ENCODE measurements around the gene ARID1B.

ARID1B gene

DNA sequence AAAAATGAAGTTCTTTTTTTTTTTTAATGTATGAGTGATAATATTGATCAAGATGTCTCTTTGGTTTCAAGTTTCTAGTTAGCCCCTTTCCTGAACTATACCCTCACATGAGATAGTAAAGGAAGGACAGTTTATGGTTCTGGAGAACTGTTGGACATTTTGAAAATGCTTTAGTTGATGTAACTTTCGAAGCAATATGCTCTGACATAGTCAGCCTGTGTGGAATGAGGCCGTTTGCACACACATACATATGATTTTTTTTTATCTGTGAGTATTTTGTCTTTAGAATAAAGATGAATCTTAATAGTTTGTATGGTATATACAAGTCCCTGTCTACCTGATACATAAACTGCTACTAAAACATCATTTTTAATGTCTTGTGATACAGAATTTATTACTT lies 177.0 kb downstream of the ARID1B start:
- no peak overlapping the region for H3K4me3 ChIP-seq (ENCODE audit: low read depth, low read length)

DNA sequence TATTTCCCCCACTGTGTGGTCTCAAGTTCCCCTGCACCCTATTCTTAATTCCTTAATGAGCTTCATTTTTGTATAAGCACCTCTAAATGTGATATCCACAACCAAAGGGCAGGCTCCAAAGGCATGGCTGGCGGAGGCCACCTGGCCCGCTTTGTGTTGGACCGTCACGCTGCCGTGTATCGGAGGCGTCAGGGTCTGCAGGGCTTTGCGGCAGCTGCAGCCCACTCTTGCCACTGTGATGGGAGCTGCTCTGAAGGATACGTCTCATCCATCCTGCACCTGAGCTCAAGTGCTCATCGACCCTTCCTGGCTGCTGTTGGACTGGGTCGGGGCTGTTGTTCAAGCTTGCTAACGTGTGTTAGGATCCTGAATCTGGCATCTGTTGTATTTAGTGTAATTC lies 177.6 kb downstream of the ARID1B start:
- no peak overlapping the region for H3K4me3 ChIP-seq (ENCODE audit: low read depth, low read length)

DNA sequence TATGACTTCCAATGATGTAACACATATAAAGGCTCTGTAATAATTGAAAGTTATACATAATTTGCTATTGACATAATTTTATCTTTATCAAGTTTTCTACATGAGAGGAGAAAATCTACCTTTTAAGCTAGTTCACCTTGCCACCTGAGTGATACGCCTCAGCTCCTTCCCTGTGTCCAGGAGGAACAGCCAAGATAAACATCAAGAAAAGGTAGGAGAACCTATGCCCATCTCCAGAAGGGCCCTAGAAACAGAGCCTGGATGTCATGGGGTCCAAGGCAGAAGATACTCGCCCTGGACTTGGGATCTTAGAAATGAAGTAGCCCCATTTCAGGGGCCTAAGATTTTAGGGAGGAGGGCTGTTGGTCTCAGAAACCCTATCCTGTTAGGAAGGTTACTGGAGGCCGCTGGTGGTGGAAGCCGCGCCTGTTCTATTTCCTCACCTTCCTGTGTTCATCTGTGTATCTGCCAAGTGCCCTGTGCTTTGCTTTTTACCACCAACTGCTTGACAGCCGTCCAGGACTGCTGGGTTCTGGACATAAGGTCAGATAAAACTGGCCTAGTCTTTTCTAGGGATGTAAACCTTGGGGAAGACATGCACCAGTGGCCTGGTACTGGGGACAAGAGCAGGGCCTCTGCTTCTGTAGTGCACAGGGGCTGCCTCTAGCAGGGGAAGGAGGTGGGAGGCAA lies 178.5 kb downstream of the ARID1B start:
- H3K4me3 ChIP-seq (ENCODE audit: low read depth, low read length): no peak overlapping the region

DNA sequence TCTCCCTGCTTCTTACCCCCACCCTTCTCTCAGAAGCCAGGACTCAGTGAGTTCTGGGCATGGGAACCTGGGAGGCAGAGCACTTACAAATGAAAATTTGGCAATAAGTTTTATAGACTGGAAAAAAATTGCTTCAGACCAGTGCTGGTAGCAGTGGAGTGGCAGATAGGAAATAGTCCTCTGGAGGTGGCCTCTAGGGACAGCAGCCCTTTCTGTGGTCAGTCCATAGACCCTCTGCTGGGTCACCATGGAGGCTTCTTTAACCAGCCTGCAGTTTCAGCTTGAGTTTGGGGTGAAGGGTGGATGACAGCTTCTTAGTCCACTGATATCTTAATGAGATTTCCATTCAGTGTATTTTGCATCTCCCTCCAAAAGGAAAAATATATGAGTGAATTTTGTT lies 179.1 kb downstream of the ARID1B start:
- no peak overlapping the region for H3K4me3 ChIP-seq (ENCODE audit: low read depth, low read length)

DNA sequence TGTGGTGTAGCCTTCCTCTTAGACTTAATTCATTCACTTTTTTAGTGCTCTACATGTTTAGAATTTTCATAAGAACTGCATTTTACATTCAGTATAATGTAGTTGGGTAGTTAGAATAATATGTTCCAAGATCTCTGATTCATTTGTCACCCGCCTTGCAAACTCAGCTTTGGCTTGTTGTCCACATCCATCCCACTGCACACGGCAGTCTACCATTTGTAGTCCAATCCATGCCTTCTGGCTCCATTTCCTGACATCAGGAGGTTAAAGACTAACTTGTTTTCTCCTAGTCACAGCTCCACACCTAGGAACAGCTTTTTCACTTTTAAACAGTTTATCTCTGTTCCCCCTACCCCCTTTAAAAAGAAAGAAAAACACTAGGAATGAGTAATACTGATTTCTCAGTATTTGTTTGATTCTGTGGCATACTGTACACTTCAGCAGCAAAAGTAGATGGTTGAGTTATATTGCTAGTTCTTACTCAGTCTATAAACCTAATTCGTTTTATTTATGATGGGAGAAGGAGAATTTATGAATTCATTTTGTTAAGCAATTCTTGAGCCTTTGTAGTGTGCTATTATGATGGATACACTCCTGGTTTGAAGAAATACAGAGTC lies 180.9 kb downstream of the ARID1B start:
- no peak overlapping the region for H3K4me3 ChIP-seq (ENCODE audit: low read depth, low read length)

DNA sequence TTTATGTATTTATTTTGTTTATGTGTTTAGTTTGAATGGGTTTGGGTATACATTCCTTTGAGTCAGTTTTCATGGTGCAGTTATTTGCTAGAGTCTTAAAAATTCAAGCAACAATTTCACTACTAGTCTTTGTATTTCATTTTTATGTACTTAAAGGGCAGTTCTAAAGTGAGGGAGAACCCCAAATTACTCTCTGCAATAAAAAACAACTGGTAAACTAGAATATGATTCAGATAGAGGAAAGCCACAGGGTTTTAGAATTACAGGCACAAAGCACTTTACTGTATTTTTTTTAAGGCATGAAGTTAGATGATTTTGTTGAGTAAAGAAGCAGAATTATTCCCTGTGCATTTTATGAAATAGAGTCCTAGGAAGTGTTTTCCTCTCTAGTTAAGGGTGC lies 183.3 kb downstream of the ARID1B start:
- no peak overlapping the region for H3K4me3 ChIP-seq (ENCODE audit: low read depth, low read length)

DNA sequence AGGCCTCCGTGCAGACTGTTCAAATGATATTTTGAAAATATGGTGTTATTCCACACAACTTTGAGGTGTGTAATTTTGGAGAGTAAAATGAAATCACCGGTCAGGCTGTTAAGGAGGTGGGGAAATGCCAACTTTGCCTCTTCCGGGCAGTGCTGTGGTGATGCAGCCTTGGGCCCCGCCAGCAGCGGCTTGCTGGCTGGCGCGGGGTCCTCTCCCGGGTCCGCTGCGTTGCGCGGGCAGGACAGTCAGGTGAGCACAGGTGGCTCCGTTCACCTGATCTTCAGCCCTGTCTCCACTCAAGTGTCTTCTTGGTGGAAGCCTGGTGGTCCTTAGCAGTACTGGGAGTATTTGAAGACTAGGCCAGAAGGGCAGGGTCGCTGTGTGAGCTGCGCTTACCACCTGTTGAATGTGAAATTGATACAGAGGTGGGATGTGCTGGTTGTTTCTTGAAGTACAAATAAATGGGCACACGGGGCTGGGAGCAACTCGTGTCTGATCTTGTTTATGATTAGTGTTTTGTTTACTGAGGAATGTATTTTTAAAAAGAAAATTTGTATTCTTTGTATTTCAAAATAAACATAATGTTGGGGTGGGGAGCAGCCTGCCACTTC lies 184.2 kb downstream of the ARID1B start:
- H3K4me3 ChIP-seq (ENCODE audit: low read depth, low read length): no peak overlapping the region

DNA sequence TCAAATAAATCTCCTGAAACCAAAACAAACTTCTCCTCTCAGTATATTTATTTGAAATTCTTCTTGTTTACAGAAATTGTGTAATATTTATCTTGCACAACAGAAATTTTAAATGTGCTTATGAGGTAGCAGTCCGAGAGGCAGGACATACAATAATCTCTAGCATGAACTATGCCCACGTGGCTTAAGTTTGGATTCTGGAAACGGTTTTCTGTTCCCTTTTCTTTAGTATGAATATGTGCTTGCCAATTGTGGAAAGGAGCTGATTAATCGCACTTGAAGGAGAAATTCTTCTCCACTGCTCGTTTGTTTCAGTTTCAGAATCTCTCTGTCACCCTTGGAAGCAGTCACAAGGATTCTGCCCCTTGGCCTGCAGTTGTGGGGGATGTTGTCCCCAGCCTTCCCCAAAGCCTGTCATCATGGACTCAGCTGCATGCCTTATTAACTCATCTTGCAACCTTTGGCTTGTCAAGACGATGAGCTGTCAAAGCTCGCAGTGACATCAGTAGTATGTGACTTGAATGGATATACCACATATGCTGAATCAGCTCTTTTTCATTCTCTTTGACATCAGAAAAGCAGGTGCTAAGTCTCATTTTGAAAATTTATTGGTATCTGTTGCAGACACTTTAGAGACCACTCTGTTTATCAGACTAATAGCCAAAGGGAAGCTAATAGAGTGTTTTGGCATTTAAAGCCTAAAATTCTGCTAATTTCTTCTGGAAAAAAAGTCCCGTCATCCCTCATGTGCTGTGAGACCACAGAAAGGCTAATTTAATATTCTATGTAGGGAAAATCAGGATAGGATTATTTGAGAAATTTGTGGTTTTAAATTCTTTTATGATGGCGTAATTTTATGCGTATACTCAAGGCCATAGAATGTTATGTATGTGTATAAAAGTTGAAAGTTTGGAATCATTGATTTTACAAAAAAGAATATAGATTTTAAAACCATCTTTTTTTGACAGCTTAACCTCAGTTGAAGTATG lies 186.8 kb downstream of the ARID1B start:
- H3K4me3 ChIP-seq (ENCODE audit: low read depth, low read length): no peak overlapping the region

DNA sequence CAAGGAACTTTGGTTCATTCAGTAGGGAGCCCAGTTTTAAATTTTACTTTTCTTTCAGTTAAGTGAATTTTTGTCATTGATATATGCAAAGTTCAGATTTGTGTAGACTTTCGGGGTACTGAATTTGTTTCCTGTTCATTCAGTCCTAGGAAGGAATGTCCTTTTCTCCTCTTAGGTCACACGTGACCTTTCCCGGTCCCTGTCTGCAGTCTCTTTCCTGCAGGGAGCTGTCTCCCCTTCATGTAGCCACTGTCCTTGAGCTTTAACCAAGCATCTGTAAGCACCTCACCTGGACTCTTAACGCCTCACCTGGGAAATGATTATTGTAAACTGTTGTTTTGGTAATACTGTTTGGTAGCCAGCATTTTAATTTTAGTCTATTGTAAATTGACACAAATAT lies 190.7 kb downstream of the ARID1B start:
- no peak overlapping the region for H3K4me3 ChIP-seq (ENCODE audit: low read depth, low read length)

DNA sequence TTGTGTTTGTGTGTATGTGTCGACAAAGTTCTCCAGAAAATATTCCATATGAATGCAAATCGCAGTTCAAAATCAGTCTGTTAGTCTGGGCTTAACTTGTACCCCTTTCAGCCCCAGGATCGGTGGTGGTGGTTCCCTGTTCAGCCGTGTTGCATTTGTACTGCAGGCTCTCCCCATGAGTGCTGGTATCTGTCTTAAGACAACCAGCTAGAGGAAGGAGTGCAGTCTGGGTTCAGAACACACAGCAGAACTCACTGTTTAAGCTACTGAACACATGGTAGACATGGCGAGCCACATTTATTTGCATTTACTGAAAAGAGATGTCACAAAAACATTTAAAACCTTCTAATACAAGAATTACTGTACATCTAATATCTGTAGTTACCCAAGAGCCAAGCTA lies 192.1 kb downstream of the ARID1B start:
- no peak overlapping the region for H3K4me3 ChIP-seq (ENCODE audit: low read depth, low read length)

DNA sequence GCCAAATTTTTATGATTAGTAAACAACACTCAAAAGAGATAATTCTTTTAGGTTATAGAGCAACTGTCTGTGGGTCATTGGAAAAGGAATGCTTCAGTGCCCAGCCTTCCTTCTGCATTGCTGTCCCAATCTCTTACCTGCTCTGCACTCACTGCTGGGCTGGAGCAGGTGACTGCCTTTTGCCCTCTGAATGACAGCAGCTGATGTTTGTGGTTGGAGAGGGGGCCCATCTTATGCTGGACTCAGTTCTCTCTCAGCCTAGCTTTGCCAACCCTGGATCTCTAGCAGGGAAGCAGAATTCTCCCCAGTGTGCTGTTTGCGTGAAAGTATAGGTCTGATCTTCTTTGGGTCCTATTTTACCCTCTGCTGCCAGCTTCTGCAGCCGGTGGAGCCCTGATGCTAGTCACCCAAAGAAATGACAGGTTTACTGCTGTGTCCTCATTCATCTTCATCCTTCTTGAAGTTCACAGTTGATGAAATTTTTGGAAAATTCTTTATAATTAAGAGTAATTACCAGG lies 193.5 kb downstream of the ARID1B start:
- no peak overlapping the region for H3K4me3 ChIP-seq (ENCODE audit: low read depth, low read length)

DNA sequence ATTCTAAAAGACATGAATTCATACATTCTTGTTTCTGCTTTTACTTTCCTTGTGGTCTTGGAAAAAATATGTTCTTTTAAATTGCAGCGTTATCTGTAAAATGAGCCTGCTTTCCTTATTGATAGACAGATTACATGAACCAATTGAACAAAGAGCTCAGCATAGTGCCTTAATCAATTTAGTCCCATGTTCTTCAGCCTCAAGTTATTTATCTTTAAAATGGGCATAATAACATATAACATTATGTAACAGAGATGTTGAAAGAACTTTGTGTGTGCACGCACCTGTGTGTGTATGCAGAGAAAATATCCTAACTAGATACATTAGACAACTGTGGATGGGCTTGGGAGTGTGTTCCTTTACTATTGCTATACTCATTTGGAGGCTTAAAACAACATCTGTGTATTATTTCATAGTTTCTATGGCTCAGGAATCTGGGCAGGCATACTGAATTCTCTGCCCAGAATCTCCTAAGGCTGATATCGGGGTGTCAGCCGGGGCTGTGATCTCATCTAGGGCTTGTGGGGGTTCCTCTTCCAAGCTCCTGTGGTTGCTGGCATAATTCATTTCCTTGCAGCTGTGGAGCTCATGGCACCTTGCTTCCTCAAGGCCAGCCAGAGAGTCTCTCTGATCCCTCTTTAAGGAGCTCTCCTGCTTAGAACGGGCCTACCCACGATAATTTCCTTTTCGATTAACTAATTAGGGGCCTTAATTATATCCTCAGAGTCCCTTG lies 194.1 kb downstream of the ARID1B start:
- H3K4me3 ChIP-seq (ENCODE audit: low read depth, low read length): no peak overlapping the region

DNA sequence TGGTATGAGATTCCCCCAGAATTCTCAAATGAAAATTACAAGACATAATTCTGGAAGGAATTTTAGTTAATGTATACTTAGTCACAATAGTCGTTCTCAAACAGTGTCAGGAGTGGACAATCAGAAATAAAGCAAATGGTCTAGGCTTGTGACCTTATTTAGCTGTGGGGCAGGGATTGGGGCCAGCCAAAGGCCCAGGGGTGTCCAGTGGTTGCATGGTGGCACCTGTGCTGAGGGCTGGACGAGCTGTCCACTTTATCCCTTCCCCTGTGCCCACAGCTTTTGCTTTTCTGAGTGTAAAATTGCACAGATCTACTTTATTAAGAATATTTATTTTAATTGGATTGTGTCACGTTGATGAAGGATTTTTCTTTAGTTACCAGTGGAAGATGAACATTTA lies 195.0 kb downstream of the ARID1B start:
- H3K4me3 ChIP-seq (ENCODE audit: low read depth, low read length): no peak overlapping the region

DNA sequence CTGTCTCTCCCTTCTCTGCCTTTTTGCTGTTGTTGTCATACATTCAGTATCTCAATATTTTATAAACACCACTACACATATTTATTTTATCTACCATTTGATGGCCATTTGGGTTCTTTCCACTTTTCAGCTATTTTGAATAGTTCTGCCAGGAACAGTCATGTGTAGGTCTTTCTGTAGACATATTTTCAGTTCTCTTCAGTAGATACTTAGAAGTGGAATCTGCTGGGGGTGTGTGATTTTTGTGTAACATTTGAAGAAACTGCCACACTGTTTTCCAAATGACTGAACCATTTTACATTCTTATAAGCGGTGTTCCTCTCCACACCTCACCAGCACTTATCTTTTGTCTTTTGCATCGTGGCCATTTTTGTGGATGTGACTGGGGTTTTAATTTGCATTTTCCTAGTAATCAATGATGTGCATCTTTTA lies 197.7 kb downstream of the ARID1B start:
- no peak overlapping the region for H3K4me3 ChIP-seq (ENCODE audit: low read depth, low read length)

DNA sequence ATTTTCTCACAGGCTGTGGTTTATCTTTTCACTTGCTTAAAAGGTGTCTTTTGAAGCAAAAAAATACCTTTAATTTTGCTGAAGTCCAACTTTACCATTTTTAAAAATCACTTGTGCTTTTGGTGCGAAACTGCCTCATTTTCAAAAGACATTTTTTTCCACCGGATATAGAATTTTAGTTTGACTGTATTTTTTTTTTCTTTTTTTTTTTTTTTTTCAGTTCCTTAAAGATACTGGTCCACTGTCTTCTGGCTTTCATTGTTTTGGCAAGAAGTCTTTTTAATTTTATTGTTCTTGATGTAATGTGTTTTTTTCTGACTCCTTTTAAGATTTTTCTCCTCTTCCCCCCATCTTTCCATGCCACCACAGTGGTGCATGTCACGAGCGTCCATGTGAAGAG lies 198.2 kb downstream of the ARID1B start:
- H3K4me3 ChIP-seq (ENCODE audit: low read depth, low read length): no peak overlapping the region

DNA sequence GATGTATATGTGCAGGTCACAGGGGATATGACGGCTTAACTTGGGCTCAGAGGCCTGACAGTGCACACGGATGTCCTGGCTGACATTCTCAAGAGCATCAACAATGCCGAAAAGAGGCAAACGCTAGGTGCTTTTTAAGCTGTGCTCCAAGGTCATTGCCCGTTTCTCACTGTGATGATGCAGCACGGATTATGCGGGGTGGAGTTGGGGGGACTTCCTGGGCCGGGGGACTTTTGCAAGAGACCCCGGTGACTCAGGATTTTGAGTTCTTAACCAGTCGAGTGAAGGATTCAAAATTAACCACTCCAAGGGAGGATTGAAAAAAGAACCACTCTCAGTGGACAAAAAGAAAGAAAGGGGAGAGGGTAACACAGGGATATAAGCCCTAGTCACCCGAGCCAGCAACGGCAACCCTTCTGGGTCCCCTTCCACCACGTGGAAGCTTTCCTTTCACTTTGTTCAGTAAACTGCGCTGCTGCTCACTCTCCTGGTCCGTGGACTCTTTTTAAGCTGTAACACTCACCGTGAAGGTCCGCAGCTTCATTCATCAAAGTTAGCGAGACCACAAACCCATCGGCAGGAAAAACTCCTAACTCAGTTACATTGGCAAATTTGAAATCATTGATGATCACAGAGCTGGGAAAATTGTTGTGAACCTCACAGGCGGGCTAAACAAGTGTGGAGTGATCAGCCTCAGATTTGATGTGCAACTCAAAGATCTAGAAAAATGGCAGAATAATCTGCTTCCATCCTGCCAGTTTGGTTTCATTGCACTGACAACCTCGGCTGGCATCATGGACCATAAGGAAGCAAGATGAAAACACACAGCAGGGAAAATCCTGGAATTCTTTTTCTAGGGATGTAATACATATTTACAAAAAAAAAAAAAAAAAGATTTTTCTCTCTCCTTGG lies 199.3 kb downstream of the ARID1B start:
- no peak overlapping the region for H3K4me3 ChIP-seq (ENCODE audit: low read depth, low read length)

DNA sequence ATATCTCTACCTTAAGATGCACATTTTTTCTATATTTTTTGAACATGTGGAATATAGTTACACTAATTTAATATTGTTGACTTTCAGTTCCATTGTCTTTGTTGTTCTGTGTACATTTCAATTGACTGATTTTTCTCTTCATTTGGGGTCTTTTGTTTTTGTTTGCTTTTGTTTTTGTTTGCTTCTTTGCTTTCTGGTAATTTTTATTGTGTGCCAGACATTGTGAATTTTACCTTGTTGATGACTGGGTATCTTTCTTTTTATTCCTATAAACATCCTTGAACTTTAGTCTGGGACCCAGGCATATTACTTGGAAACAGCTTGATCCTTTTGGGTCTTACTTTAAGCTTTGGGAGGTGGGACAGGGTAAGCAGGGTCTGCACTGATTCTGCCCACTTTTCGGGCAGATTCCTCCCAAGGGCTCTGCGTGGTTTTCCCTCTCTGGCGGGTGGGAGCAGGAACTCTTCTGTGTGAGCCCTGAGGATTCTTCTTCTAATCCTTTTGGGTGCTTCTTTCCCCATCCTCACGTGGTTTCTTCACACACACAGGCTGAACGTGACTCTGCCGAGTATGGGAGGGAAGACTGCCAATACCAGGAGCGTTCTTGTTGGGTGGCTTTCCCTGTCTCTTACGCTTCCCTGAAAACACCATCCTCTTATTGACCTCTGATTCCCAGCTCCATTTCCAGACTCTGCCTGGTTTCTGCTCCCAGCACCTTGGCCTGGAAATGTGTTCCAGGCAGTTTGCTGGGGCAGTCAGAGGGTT lies 200.5 kb downstream of the ARID1B start:
- H3K4me3 ChIP-seq (ENCODE audit: low read depth, low read length): no peak overlapping the region

DNA sequence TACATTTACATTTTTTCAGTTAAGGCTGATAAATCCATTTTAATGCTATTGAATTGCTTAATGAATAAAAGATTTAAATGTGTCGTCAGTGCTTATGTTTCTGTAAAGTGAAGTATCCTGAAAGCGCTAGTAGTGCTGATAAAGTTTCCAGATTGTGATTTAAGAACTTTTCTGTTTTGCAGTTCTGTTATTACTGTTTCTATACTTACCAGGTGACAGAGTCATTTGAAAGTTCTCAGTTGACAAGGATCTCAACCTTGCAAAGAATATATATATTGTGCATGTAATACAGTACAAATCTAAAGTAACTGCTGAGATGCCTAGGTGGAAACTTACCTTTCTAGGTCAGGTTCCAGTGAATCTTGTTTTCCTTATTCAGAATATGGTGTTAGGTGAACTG lies 201.8 kb downstream of the ARID1B start:
- H3K4me3 ChIP-seq (ENCODE audit: low read depth, low read length): no peak overlapping the region

DNA sequence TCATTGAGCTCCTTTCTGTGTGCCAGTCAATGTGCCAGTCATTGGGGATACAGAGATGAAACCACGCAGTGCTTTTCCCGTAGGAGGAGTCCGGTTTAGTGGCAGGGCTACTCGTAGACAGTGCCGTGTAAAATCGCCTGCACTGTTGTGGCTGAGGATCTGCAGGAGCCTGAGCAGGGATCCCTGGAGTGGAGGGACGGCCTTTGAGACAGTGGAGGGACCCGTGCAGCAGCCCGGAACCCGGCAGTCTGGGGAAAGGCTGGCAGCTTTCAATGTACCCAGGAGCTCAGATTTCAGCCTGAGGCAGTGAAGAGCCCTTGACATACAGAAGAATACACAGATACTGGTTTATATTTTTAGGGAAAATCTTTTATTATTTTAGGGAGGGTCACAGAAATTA lies 203.3 kb downstream of the ARID1B start:
- H3K4me3 ChIP-seq (ENCODE audit: low read depth, low read length): no peak overlapping the region

All from iPS-11a (cell line).